Glutamatergic neuron (in vitro differentiated cells): ENCODE data around the gene MMP14. TPM values are rescaled to one million over a fixed set of nuclear protein-coding genes. Genes with fewer than 3 reads are reported as not detected.
"Not testable (repeated sequence)": the region's sequence is repeated elsewhere in the genome, so short reads cannot be mapped to it uniquely, and the experiment has no call there.

Experiments used
- DNase-seq: peaks from one replicate; pipeline ENCODE4 v3.0.0; 2022
- H3K27ac Mint-ChIP-seq: one replicate; pipeline ENCODE4 v1.8.0; 2020; ENCODE audit warnings: mild to moderate bottlenecking, mixed read lengths, inconsistent platforms; ENCODE audit not compliant: unreplicated experiment
- H3K27me3 Mint-ChIP-seq: one replicate; pipeline ENCODE4 v1.8.0; 2020; ENCODE audit warnings: mild to moderate bottlenecking, moderate library complexity, mixed read lengths, inconsistent platforms; ENCODE audit not compliant: unreplicated experiment
- H3K36me3 Mint-ChIP-seq: one replicate; pipeline ENCODE4 v1.8.0; 2020; ENCODE audit warnings: mild to moderate bottlenecking, mixed read lengths, inconsistent platforms; ENCODE audit not compliant: unreplicated experiment
- H3K4me1 Mint-ChIP-seq: one replicate; pipeline ENCODE4 v1.8.0; 2020; ENCODE audit warnings: mild to moderate bottlenecking, low read depth, mixed read lengths, inconsistent platforms; ENCODE audit not compliant: unreplicated experiment
- H3K4me3 Mint-ChIP-seq: one replicate; pipeline ENCODE4 v1.8.0; 2020; ENCODE audit warnings: mild to moderate bottlenecking, mixed read lengths, inconsistent platforms; ENCODE audit not compliant: unreplicated experiment
- H3K9me3 Mint-ChIP-seq: one replicate; pipeline ENCODE4 v1.8.0; 2020; ENCODE audit warnings: mild to moderate bottlenecking, moderate library complexity, mixed read lengths, inconsistent platforms; ENCODE audit not compliant: unreplicated experiment
- CTCF ChIP-seq: fragments of 200-600 bp; sonication (generic); IDR thresholded peaks from one replicate; pipeline ENCODE4 v1.5.0; 2021; ENCODE audit not compliant: partially characterized antibody, unreplicated experiment
- total RNA-seq: library from RNA; stranded (reverse); fragmentation: NEBNext Ultra II Directional; extraction: Animal tissue kit (Norgen Biotek cat#: 25700); gene quantifications from one replicate; pipeline ENCODE4 v1.2.1, GENCODE V29; 2021; ENCODE audit not compliant: unreplicated experiment

The MMP14 gene
- total RNA-seq, 1 donor from 2014 or later = 162 TPM

DNA sequence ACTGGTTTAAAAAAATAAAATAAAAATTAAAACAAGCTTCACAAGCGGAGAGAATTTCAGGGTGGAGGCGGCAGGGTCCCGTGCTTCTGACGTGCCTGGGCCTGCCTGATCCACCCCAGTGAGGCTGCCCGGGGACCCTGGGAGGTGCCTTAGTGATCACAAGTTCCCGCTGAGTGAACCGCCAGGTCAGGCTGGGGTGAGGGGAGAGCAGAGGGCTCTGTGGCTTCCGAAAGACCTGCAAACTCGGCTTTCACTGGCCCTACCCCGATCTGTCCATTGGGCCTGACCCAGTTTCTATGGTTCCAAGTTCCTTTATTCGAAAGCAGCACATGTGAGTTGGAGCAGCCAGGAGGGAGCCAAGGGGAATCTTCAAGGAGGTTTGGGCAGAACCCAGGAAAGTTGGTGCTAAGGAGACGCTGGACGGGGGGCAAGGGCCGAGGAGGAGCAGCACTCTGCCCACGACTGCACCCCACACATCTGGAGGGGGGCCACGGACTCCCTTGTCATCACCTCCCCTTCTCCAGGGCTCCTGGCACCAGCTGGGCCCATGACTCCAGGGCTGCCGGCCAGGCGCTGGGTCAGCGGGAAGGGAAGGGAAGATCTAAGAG lies 12.9 kb downstream of the MMP14 start:
- Mint-ChIP-seq H3K9me3 (peaks cover 2% of the 10 kb centered on the region), H3K27ac (no peak overlapping the region), H3K27me3 (peaks cover 5% of the 10 kb centered on the region), H3K4me3 (no peak overlapping the region), H3K4me1 (peaks cover 3% of the 10 kb centered on the region), H3K36me3 (no peaks in the 10 kb centered on the region)
- DNase-seq = no peak
- TF ChIP-seq CTCF = no peak

- no peak for TF ChIP-seq CTCF
- Mint-ChIP-seq H3K36me3 (no peaks in the 10 kb centered on the region), H3K4me1 (peaks cover 3% of the 10 kb centered on the region), H3K27ac (no peak overlapping the region), H3K9me3 (peaks cover 2% of the 10 kb centered on the region), H3K4me3 (no peak overlapping the region), H3K27me3 (peaks cover 2% of the 10 kb centered on the region)
- DNase-seq = no peak
Measured at GRCh38 chr14:22850944-22851764, 14.8 kb downstream of the MMP14 start.

- not testable (repeated sequence) for H3K9me3 Mint-ChIP-seq, H3K27ac Mint-ChIP-seq, H3K4me1 Mint-ChIP-seq, H3K27me3 Mint-ChIP-seq, H3K36me3 Mint-ChIP-seq, H3K4me3 Mint-ChIP-seq, DNase-seq
Measured at GRCh38 chr14:22852178-22852577, 15.8 kb downstream of the MMP14 start.

DNA sequence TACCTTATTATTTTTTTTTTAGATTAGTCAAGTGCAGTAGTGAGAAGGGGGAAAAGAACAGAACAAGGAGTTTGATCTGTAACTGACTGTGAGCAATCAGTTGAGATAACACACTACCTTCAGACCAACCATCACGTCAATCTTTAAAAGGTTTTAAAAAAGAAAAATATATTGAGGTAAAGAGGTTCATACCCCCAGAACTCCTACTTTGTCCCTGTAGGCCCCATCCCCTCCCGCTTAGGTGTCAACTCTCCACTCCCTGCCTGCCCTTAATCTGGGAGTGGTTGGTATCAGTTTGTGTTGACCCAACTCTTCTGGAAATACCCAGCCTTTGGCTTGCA lies 16.2 kb downstream of the MMP14 start:
- no peak overlapping the region for H3K27ac Mint-ChIP-seq

More for the DNA sequence above, 16.2 kb downstream of the MMP14 start:
- Mint-ChIP-seq H3K4me1 (peaks cover 2% of the 10 kb centered on the region), H3K9me3 (peaks cover 2% of the 10 kb centered on the region), H3K4me3 (no peak overlapping the region), H3K36me3 (no peaks in the 10 kb centered on the region), H3K27me3 (peaks cover 2% of the 10 kb centered on the region)
- TF ChIP-seq CTCF = no peak
- DNase-seq = no peak
